GM23338 (cell line): ENCODE data around the gene EMP2. TPM values are rescaled to one million over a fixed set of nuclear protein-coding genes. Genes with fewer than 3 reads are reported as not detected.

Experiments used
- ATAC-seq: fragments of 200-7000 bp; cut with Tn5 transposase; 3 replicates; pipeline ENCODE4 v1.9.1; 2020
- DNase-seq: peaks from one replicate; pipeline ENCODE4 v3.0.0-alpha.2; 2015; ENCODE audit warnings: low spot score
- H2AFZ ChIP-seq: fragments of 200-600 bp; sonication (generic); 2 replicates; pipeline ENCODE4 v1.8.0; 2016; ENCODE audit warnings: antibody characterized with exemption, mild to moderate bottlenecking, moderate library complexity
- H3F3A ChIP-seq: fragments of 200-600 bp; sonication (generic); replicated peaks from 2 replicates; pipeline ENCODE4 v1.8.0; 2017; ENCODE audit warnings: antibody characterized with exemption, mixed run types, low read depth
- H3K27ac ChIP-seq: fragments of 200-600 bp; sonication (generic); 2 replicates; pipeline ENCODE4 v1.6.1; 2016; ENCODE audit warnings: low read depth
- H3K27me3 ChIP-seq: fragments of 200-600 bp; sonication (generic); 2 replicates; pipeline ENCODE4 v1.8.0; 2016; ENCODE audit warnings: mild to moderate bottlenecking, mixed run types, moderate library complexity; ENCODE audit not compliant: insufficient read depth
- H3K36me3 ChIP-seq: fragments of 200-600 bp; sonication (generic); 2 replicates; pipeline ENCODE4 v1.8.0; 2016; ENCODE audit warnings: mild to moderate bottlenecking; ENCODE audit not compliant: insufficient read depth
- H3K4me1 ChIP-seq: fragments of 200-600 bp; sonication (generic); 2 replicates; pipeline ENCODE4 v1.8.0; 2016; ENCODE audit warnings: mild to moderate bottlenecking, moderate library complexity; ENCODE audit not compliant: insufficient read depth
- H3K4me2 ChIP-seq: fragments of 200-600 bp; sonication (generic); 2 replicates; pipeline ENCODE4 v1.7.1; 2017; ENCODE audit warnings: mixed run types
- H3K4me3 ChIP-seq: fragments of 200-600 bp; sonication (generic); 2 replicates; pipeline ENCODE4 v1.6.1; 2016; ENCODE audit warnings: mixed run types
- H3K79me2 ChIP-seq: fragments of 200-600 bp; sonication (generic); replicated peaks from 2 replicates; pipeline ENCODE4 v1.8.0; 2017; ENCODE audit warnings: mild to moderate bottlenecking; ENCODE audit not compliant: insufficient read depth
- H3K9me2 ChIP-seq: fragments of 200-600 bp; sonication (generic); 2 replicates; pipeline ENCODE4 v1.8.0; 2017; ENCODE audit not compliant: insufficient read depth
- H4K20me1 ChIP-seq: fragments of 200-600 bp; sonication (generic); replicated peaks from 2 replicates; pipeline ENCODE4 v1.8.0; 2017; ENCODE audit warnings: mild to moderate bottlenecking; ENCODE audit not compliant: insufficient read depth
- H3K27ac Mint-ChIP-seq: 2 replicates; pipeline ENCODE4 v1.8.0; 2020; ENCODE audit warnings: inconsistent platforms, mild to moderate bottlenecking, moderate library complexity, mixed read lengths
- H3K27me3 Mint-ChIP-seq: 3 replicates; pipeline ENCODE4 v1.8.0; 2022; ENCODE audit warnings: low read depth, mild to moderate bottlenecking, moderate library complexity, mixed read lengths, inconsistent platforms; ENCODE audit not compliant: insufficient read depth, poor library complexity
- H3K36me3 Mint-ChIP-seq: 3 replicates; pipeline ENCODE4 v1.8.0; 2021; ENCODE audit warnings: low read depth, mild to moderate bottlenecking, inconsistent platforms, moderate library complexity, mixed read lengths
- H3K4me1 Mint-ChIP-seq: 3 replicates; pipeline ENCODE4 v1.8.0; 2020; ENCODE audit warnings: mild to moderate bottlenecking, inconsistent platforms, mixed read lengths
- H3K4me3 Mint-ChIP-seq: 3 replicates; pipeline ENCODE4 v1.8.0; 2021; ENCODE audit warnings: moderate library complexity, mild to moderate bottlenecking, inconsistent platforms, mixed read lengths
- H3K9me3 Mint-ChIP-seq: 3 replicates; pipeline ENCODE4 v1.8.0; 2020; ENCODE audit warnings: moderate library complexity, mild to moderate bottlenecking, inconsistent platforms, mixed read lengths
- CREB1 ChIP-seq: fragments of 250-450 bp; sonication (Bioruptor Pico); IDR thresholded peaks from 2 replicates; pipeline ENCODE4 v1.5.0; 2020; ENCODE audit warnings: low read depth, mild to moderate bottlenecking, moderate library complexity
- ETS1 ChIP-seq: IDR thresholded peaks from 2 replicates; pipeline ENCODE4 v1.6.1; 2016; ENCODE audit warnings: antibody characterized with exemption
- EZH2 ChIP-seq: fragments of 200-600 bp; sonication (generic); IDR thresholded peaks from one replicate; pipeline ENCODE4 v1.8.0; 2017; ENCODE audit warnings: antibody characterized with exemption, mild to moderate bottlenecking, low read depth; ENCODE audit not compliant: unreplicated experiment
- EZH2phosphoT487 ChIP-seq: fragments of 200-600 bp; sonication (generic); IDR thresholded peaks from one replicate; pipeline ENCODE4 v1.8.1; 2018; ENCODE audit warnings: antibody characterized with exemption; ENCODE audit not compliant: unreplicated experiment
- JUNB ChIP-seq: IDR thresholded peaks from one replicate; pipeline ENCODE4 v1.6.1; 2016; ENCODE audit warnings: antibody characterized with exemption; ENCODE audit not compliant: unreplicated experiment
- NANOG ChIP-seq: IDR thresholded peaks from 2 replicates; pipeline ENCODE4 v1.6.1; 2016; ENCODE audit warnings: antibody characterized with exemption, borderline replicate concordance
- POLR2AphosphoS5 ChIP-seq: IDR thresholded peaks from 2 replicates; pipeline ENCODE4 v1.6.1; 2016; ENCODE audit warnings: antibody characterized with exemption, low read depth
- REST ChIP-seq: IDR thresholded peaks from one replicate; pipeline ENCODE4 v1.6.1; 2018; ENCODE audit warnings: antibody characterized with exemption; ENCODE audit not compliant: unreplicated experiment
- STAT1 ChIP-seq: IDR thresholded peaks from one replicate; pipeline ENCODE4 v1.6.1; 2016; ENCODE audit warnings: antibody characterized with exemption; ENCODE audit not compliant: unreplicated experiment
- ZNF114 ChIP-seq: fragments of 250-450 bp; sonication (Bioruptor Pico); IDR thresholded peaks from 2 replicates; pipeline ENCODE4 v1.5.0; 2020; ENCODE audit warnings: mild to moderate bottlenecking, moderate library complexity
- ZNF331 ChIP-seq: fragments of 250-450 bp; sonication (Bioruptor Pico); IDR thresholded peaks from 2 replicates; pipeline ENCODE4 v1.5.0; 2020; ENCODE audit warnings: low read depth, mild to moderate bottlenecking, moderate library complexity
- ZNF462 ChIP-seq: fragments of 250-450 bp; sonication (Bioruptor Pico); IDR thresholded peaks from 2 replicates; pipeline ENCODE4 v1.5.0; 2020; ENCODE audit warnings: mild to moderate bottlenecking, moderate library complexity
- polyA plus RNA-seq: library from polyadenylated mRNA; unstranded; fragments of >200 nt; fragmentation: Nextera tagmentation; extraction: Ambion mirVana; gene quantifications from 2 replicates; pipeline ENCODE4 v1.2.1, GENCODE V29; 2016
- total RNA-seq: library from RNA; depleted of rRNA; stranded (reverse); fragments of >200 nt; shearing (Covaris generic); gene quantifications from 2 replicates; pipeline ENCODE4 v1.2.3, GENCODE V29; 2014

EMP2 gene
- total and polyA plus RNA-seq, 2 experiments from 2014 or later: 7.3 to 40.1 TPM

GRCh38 chr16:10554569-10554968 lies 25.8 kb downstream of the EMP2 start:
- H3K27ac Mint-ChIP-seq: no peak overlapping the region
- Histone ChIP-seq H3K27ac (no peak overlapping the region), H3F3A (no peaks in the 10 kb centered on the region), H2AFZ (no peak overlapping the region), H3K79me2 (no peaks in the 10 kb centered on the region), H4K20me1 (no peaks in the 10 kb centered on the region; the same call in 1 of the 2 replicates), H3K4me3 (no peak overlapping the region), H3K4me1 (no peaks in the 10 kb centered on the region), H3K36me3 (no peaks in the 10 kb centered on the region), H3K27me3 (no peaks in the 10 kb centered on the region), H3K9me2 (no peaks in the 10 kb centered on the region), H3K4me2 (no peak overlapping the region)
- H3K9me3 Mint-ChIP-seq: peaks cover 5% of the 10 kb centered on the region; the same call in 1 of the 3 replicates
- no peak overlapping the region for H3K4me3 Mint-ChIP-seq
- peaks cover 1% of the 10 kb centered on the region for H3K27me3 Mint-ChIP-seq
- ATAC-seq: no peak
- no peaks in the 10 kb centered on the region; the same call in 2 of the 3 replicates for H3K36me3 Mint-ChIP-seq
- H3K4me1 Mint-ChIP-seq: no peaks in the 10 kb centered on the region; the same call in 1 of the 3 replicates
- TF ChIP-seq NANOG (no peak), ZNF331 (CRISPR knock-in tag) (no peak)
- no peak for DNase-seq

- ATAC-seq (peak; percentile 99), DNase-seq (peak; percentile 78)
- Histone ChIP-seq H3K4me2 (peak overlapping the region; percentile 43; the same call in 1 of the 2 replicates), H3K4me1 (no peaks in the 10 kb centered on the region), H4K20me1 (no peaks in the 10 kb centered on the region), H3K36me3 (no peaks in the 10 kb centered on the region), H3K79me2 (no peaks in the 10 kb centered on the region), H3K27me3 (no peaks in the 10 kb centered on the region), H2AFZ (no peak overlapping the region), H3K9me2 (no peaks in the 10 kb centered on the region), H3K4me3 (no peak overlapping the region), H3K27ac (no peak overlapping the region), H3F3A (no peaks in the 10 kb centered on the region)
- no peak overlapping the region for H3K4me3 Mint-ChIP-seq
- H3K27ac Mint-ChIP-seq: no peak overlapping the region
- peaks cover 19% of the 10 kb centered on the region for H3K9me3 Mint-ChIP-seq
- peaks cover 1% of the 10 kb centered on the region for H3K27me3 Mint-ChIP-seq
- peaks cover 12% of the 10 kb centered on the region for H3K36me3 Mint-ChIP-seq
- H3K4me1 Mint-ChIP-seq: no peaks in the 10 kb centered on the region; the same call in 1 of the 3 replicates
- no peak for TF ChIP-seq NANOG
- TF ChIP-seq JUNB: no peak
- TF ChIP-seq EZH2phosphoT487: no peak
- no peak for TF ChIP-seq REST
- no peak for TF ChIP-seq ZNF462 (CRISPR knock-in tag)
- TF ChIP-seq STAT1: no peak
- no peak for TF ChIP-seq ZNF114
- TF ChIP-seq POLR2AphosphoS5: no peak
- TF ChIP-seq ETS1: no peak
- no peak for TF ChIP-seq CREB1 (CRISPR knock-in tag)
- no peak for TF ChIP-seq EZH2
- TF ChIP-seq ZNF331 (CRISPR knock-in tag): no peak
Measured at GRCh38 chr16:10552998-10553491, 27.4 kb downstream of the EMP2 start.
